ENCODE measurements around the gene OR51A7.

OR51A7 gene

GRCh38 chr11:4891996-4892640, 11.5 kb upstream of the OR51A7 start:
- peak; percentile 45 for TF ChIP-seq CTCF (IDR thresholded peaks at IDR 0.05; ENCODE audit: low read depth, low read length, missing control alignments)
- no peaks in the 10 kb centered on the region for H3K36me3 ChIP-seq (replicated peaks)
- no peak overlapping the region for H3K27ac ChIP-seq
- DNase-seq, result peak; percentile 76
- in situ Hi-C loops (cut with HindIII; ENCODE audit: low pct_ligation_motif_present, low sequenced_read_pairs), result no loop called here
- H3K27me3 ChIP-seq (replicated peaks), result no peaks in the 10 kb centered on the region
- H3K4me3 ChIP-seq (ENCODE audit: low read depth, low read length), result no peak overlapping the region

- DNase-seq, result no peak
- in situ Hi-C loops (cut with HindIII; ENCODE audit: low pct_ligation_motif_present, low sequenced_read_pairs), result no loop called here
- Histone ChIP-seq H3K4me3 (ENCODE audit: low read depth, low read length) (no peak overlapping the region), H3K27me3 (replicated peaks) (no peaks in the 10 kb centered on the region), H3K27ac (no peak overlapping the region), H3K36me3 (replicated peaks) (no peaks in the 10 kb centered on the region)
- TF ChIP-seq CTCF (IDR thresholded peaks at IDR 0.05; ENCODE audit: low read depth, low read length, missing control alignments), result no peak
Measured at GRCh38 chr11:4916581-4916980, 13.0 kb downstream of the OR51A7 start.

- in situ Hi-C loops (cut with HindIII; ENCODE audit: low pct_ligation_motif_present, low sequenced_read_pairs), result no loop called here
- no peaks in the 10 kb centered on the region for H3K27me3 ChIP-seq (replicated peaks)
- no peak for DNase-seq
- no peaks in the 10 kb centered on the region for H3K36me3 ChIP-seq (replicated peaks)
- no peak for TF ChIP-seq CTCF (IDR thresholded peaks at IDR 0.05; ENCODE audit: low read depth, low read length, missing control alignments)
- H3K4me3 ChIP-seq (ENCODE audit: low read depth, low read length), result no peak within 1 kb of the TSS
- H3K27ac ChIP-seq, result no peak within 1 kb of the TSS
Measured at GRCh38 chr11:4919250-4919649, 15.7 kb downstream of the OR51A7 start, which contains the start of gene OR51G2. OR51G2 (minus strand) TSS chr11:4919350; CDS start chr11:4915663, 3,687 bp downstream.

GRCh38 chr11:4921796-4922195, 18.2 kb downstream of the OR51A7 start:
- H3K27ac ChIP-seq, result no peak overlapping the region
- no peaks in the 10 kb centered on the region for H3K27me3 ChIP-seq (replicated peaks)
- in situ Hi-C loops (cut with HindIII; ENCODE audit: low pct_ligation_motif_present, low sequenced_read_pairs), result no loop called here
- TF ChIP-seq CTCF (IDR thresholded peaks at IDR 0.05; ENCODE audit: low read depth, low read length, missing control alignments), result no peak
- no peak for DNase-seq
- no peaks in the 10 kb centered on the region for H3K36me3 ChIP-seq (replicated peaks)
- no peak overlapping the region for H3K4me3 ChIP-seq (ENCODE audit: low read depth, low read length)

GRCh38 chr11:4922304-4922703, 18.7 kb downstream of the OR51A7 start:
- no peak overlapping the region for H3K4me3 ChIP-seq (ENCODE audit: low read depth, low read length)
- no peak overlapping the region for H3K27ac ChIP-seq
- H3K27me3 ChIP-seq (replicated peaks), result no peaks in the 10 kb centered on the region
- no peaks in the 10 kb centered on the region for H3K36me3 ChIP-seq (replicated peaks)
- in situ Hi-C loops (cut with HindIII; ENCODE audit: low pct_ligation_motif_present, low sequenced_read_pairs), result no loop called here
- no peak for TF ChIP-seq CTCF (IDR thresholded peaks at IDR 0.05; ENCODE audit: low read depth, low read length, missing control alignments)
- no peak for DNase-seq

GRCh38 chr11:4924239-4924638, 20.7 kb downstream of the OR51A7 start, which contains the start of gene OR51G1:
OR51G1 (minus strand) TSS chr11:4924339; CDS start chr11:4924339, 0 bp downstream.
- in situ Hi-C loops (cut with HindIII; ENCODE audit: low pct_ligation_motif_present, low sequenced_read_pairs), result no loop called here

More at GRCh38 chr11:4924239-4924638, 20.7 kb downstream of the OR51A7 start, which contains the start of gene OR51G1:
- H3K27ac ChIP-seq, result no peak within 1 kb of the TSS
- TF ChIP-seq CTCF (IDR thresholded peaks at IDR 0.05; ENCODE audit: low read depth, low read length, missing control alignments), result no peak
- no peak within 1 kb of the TSS for H3K4me3 ChIP-seq (ENCODE audit: low read depth, low read length)
- no peaks in the 10 kb centered on the region for H3K27me3 ChIP-seq (replicated peaks)
- no peaks in the 10 kb centered on the region for H3K36me3 ChIP-seq (replicated peaks)
- DNase-seq, result no peak
